ENCODE measurements around the gene SCAMP2.

The SCAMP2 gene

DNA sequence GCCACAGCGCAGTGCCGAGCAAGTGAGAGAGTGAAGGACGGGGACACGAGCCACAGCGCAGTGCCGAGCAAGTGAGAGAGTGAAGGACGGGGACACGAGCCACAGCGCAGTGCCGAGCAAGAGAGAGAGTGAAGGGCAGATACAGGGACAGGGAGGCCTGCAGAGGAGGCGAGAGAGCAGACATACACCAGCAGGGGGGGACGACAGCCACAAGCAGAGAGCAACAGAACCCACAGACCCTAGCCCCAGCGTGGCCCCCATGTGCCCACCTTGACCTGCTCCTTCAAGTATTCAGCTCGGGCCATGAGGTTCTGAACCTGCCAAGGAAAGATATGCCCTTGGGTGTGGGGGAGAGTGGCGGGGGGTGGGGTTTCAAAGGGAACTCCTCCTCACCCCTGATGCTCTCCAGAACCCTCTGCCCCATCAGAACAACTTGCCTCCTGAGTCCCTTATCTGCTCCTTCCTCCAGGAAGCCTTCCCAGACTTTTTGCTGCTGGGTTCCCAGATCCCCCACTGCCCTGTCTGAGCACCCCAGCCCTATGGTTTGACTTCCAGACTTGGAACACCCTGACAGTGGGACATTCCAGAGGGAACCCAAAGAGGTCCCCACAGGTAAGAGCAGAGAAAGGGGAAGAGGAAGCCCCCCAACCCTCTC lies 35.6 kb downstream of the SCAMP2 start:
- DNase-seq, result no peak

DNA sequence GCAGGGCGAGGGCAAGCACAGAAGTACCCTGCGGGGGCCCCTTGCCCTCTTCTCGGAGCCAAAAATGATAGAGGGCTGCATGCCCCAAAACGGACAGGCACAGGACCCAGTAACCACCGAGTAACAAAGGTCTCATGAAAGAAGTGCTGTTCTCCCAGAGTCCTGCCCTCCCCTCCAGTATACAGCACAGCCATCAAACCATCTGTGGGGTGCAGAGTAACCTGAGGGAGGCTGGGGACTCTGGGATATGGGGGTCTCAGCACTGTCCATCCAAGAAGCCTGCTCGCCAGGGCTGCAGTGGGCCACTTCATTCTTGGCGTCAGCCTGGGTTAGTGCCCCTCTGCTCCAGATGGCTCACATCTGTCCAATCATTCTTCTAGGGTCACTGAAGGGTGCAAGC lies 36.3 kb downstream of the SCAMP2 start:
- no peak for DNase-seq

GRCh38 chr15:74835312-74835823 lies 37.8 kb downstream of the SCAMP2 start:
- DNase-seq, result peak; percentile 40

DNA sequence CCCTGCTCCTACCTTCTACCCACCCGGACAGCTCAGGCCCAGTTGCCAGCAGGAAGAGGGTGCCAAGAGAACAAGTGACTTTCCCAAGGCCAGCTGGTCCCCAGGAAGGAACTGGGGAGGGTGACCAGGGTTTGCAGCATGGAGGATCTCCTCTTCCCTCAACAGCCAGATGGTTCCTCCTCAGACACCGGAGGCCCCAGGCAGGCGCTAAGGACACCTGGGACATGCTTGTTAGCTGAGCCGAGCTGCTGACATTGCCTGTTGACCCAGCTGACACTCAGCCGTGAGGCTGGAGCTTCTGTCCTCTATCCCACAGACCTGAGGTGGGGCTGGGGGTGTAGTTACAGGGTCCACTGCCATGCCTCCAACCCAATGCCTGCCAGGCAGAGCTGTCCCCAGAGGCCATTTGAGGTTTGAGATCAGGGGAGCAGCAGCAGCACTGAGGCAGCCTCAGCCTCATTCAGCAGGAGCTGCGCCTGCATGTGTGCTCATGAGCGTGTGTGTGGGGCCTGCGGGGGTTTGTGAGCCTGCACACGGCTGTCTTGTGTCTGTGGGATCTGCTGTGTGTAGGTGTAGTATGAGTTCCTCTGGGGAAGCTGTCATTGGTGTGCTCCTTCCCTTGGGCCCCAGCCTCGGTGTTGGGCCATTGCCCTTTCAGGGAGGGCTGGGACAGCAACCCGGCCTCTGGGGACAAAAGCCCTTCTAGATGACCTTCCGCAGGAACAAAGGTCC lies 39.6 kb downstream of the SCAMP2 start:
- no peak for DNase-seq

DNA sequence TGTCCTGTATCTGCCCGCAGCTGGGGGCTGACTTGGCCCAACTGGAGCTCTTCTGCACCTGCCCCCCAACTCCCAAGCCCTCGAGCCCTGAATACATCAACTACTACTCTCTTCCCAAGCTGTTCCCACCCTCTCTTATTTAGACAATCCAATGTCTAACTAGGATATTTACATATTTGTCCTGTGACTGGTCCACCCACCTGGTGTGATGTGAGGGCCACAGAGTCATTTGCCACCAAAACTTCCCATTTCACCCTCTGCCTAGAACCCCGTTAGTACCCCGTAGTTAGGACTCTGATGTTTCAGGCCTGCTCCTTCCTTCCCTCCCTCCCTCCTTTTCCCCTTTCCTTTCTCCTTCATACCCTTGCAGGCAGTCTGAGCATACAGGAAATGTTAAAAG lies 40.3 kb downstream of the SCAMP2 start:
- no peak for DNase-seq

GRCh38 chr15:74831813-74832495 lies 41.2 kb downstream of the SCAMP2 start:
- no peak for DNase-seq

DNA sequence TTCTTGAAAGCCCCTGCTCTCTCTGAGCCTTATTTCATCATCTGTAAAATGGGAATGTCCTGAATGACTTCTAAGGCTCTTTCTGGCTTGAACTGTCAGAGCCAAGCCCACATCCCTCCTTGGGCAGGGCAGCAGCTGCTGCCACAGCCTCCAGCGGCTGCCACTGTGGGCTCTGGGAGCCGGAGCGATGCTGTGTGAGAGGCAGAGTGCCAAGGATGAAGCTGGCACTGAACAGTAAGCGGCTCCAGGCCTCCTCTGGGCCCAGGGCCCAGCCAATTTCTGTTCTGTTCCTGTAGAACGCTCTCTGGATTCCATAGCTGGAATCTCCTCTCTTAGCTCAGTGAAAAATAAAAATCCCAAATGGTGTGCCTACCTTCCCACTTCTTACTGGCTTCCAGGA lies 42.3 kb downstream of the SCAMP2 start:
- no peak for DNase-seq

DNA sequence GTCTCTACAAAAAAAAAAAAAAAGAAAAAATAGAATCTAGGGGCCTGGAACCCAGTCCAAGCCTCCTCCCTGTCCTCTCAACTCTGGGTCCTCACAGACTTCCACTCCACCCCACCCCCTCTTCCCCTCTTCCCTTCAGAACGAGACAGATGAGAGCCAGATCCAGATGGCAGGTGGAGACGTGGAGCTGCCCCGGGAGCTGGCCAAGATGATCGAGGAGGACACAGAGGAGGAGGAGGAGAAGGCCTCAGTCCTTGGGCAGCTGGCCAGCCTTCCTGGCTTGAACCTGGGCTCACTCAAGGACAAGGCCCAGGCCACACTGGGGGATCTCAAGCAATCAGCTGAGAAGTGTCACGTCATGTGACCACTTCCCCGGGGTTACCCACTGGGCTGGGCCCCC lies 43.2 kb downstream of the SCAMP2 start:
- DNase-seq, result no peak

DNA sequence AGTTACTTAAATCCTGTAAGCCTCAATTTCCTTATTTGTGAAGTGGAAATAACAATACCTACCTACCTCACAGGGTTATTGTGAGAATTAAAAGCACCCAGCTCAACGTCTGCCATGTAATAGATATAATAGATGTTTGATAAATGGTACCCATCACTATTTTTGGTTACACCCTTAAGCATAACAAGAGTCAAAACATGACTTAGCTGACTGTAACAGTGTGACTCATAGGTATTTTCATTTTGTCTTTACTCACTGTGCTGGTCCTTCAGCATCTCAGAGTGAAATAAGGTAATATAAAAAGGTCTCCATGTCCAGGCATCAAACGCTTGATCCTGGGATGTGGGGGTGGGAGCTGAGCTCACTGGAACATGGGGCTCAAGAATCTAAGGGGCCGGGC lies 43.7 kb downstream of the SCAMP2 start:
- DNase-seq, result no peak

GRCh38 chr15:74828835-74829234 lies 44.3 kb downstream of the SCAMP2 start:
- DNase-seq, result no peak

- no peak for DNase-seq
Measured at GRCh38 chr15:74827614-74828013, 45.6 kb downstream of the SCAMP2 start.

- no peak for DNase-seq
Measured at GRCh38 chr15:74826921-74827320, 46.2 kb downstream of the SCAMP2 start.

DNA sequence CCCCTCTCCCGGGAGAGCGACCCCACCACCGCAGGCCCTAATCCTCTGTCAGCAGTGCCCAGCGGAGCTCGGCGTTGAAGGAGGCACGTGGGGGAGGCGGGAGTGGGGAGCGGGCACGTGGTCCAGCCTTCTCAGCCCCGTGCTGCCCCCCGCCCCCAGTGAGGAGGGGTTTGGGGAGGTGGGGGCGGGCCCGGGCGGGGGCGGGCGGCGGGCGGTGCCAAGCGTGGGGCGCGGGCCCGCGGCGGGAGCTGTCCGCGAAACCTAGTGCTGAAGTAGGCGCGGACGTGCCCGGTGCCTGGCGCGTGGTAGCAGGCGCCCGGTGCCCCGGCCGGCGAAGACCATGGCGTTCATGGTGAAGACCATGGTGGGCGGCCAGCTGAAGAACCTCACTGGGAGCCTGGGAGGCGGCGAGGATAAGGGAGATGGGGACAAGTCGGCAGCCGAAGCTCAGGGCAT lies 46.8 kb downstream of the SCAMP2 start, which contains the start of gene CPLX3:
TSS of gene CPLX3 (plus strand) at position 264 of the 456 bp plus-strand sequence. CDS start at position 341, 77 bp downstream.
- DNase-seq, result peak; percentile 49

DNA sequence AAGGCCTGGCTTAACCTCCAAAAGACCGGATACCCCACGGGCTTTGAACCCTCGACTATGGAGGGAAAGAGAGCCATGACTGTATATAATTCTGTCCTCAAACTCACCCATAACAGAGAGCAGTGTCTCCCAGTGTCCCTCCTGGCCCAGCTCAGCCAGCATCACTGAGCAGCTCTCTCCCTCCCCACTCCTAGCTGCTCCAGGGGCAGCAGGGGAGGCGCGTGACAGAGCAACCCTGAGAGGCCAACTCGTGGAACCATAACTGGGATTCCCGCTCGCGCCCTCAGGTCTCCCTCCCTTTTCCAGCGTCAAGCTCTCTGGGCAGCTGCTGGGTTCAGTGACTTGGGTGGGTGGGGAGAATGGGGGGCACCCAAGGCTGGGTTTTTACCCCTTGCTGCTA lies 47.3 kb downstream of the SCAMP2 start:
- no peak for DNase-seq

DNA sequence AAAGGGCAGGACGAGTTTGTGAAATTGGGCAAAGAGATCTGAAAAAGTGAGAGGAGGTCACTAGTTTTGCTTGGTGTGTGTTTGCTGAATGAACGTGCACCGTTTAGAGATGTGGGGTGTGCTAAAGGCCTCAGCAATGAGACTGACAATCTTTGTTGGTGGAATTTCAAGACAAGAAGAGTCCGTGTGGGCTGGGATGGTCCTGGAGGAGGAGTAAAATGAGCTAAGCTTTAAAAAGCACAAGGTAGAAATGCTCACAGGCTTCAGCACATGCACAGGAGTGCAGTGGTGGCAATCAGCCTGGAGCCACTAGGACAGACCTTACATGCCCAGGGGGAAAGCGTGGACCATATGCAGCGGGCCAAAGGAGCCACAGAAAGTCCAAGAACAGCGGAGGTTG lies 48.2 kb downstream of the SCAMP2 start:
- DNase-seq, result no peak

- no peak for DNase-seq
Measured at GRCh38 chr15:74823324-74823723, 49.8 kb downstream of the SCAMP2 start.

GRCh38 chr15:74822233-74822632 lies 50.9 kb downstream of the SCAMP2 start:
- no peak for DNase-seq

GRCh38 chr15:74821790-74822158 lies 51.4 kb downstream of the SCAMP2 start:
- DNase-seq, result no peak

GRCh38 chr15:74821091-74821789 lies 51.9 kb downstream of the SCAMP2 start:
- no peak for DNase-seq

DNA sequence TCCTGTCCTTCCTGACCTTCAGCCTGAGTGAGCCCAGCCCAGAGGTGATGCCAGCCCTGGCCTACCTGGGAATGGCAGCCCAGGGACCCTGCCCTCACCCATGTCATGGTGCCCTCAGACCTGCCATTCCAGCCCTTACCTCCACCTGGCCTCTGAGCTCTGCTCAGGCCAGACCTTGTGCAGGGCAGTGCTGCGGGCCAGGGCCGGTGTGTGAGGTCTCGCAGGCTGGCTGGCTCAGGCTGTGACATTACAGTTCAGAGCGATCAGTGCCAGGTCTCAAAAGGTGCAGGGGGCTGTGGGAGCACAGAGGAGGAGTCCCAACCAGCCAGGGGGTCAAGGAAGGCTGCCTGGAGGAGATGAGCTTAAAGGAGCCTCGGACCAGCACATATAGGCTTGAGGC lies 53.1 kb downstream of the SCAMP2 start:
- no peak for DNase-seq

GRCh38 chr15:74817370-74817737 lies 55.8 kb downstream of the SCAMP2 start:
- no peak for DNase-seq

- no peak for DNase-seq
Measured at GRCh38 chr15:74816624-74817369, 56.4 kb downstream of the SCAMP2 start.
